Adrenal gland (tissue), 19 donors: Measurements from ENCODE around the gene MRAP2. TPM values are rescaled to one million over a fixed set of nuclear protein-coding genes. Genes with fewer than 3 reads are reported as not detected.

Experiments
- DNase-seq, 7 donors: peaks; one replicate each; pipeline ENCODE4 v3.0.0-alpha.2; 2019 to 2020
- H3K27ac ChIP-seq, 5 donors: fragments of 200-600 bp; sonication (generic) in 4 of 5; 1 replicate in 3 of 5; 2 replicates in 2 of 5; pipeline versions ENCODE4 v1.5.1 to v1.8.0; 2016 to 2020; ENCODE audit warnings: mild to moderate bottlenecking in 1 of 5
- H3K27me3 ChIP-seq: fragments of 200-600 bp; 2 replicates; pipeline ENCODE4 v1.8.0; 2021
- H3K36me3 ChIP-seq, 2 donors: fragments of 200-600 bp; replicated peaks in 1 of 2; 1 replicate in 1 of 2; 2 replicates in 1 of 2; pipeline versions ENCODE4 v1.5.1 to v1.8.0; 2018 to 2022
- H3K4me1 ChIP-seq, 2 donors: fragments of 200-600 bp; replicated peaks in 1 of 2; 1 replicate in 1 of 2; 2 replicates in 1 of 2; pipeline versions ENCODE4 v1.5.1 to v1.8.0; 2018 to 2021
- H3K4me3 ChIP-seq, 4 donors: fragments of 200-600 bp; sonication (generic) in 3 of 4; one replicate each; pipeline ENCODE4 v1.5.1; 2016 to 2018
- H3K9me3 ChIP-seq, 3 donors: fragments of 200-600 bp; sonication (generic) in 1 of 3; replicated peaks in 1 of 3; 1 replicate in 2 of 3; 2 replicates in 1 of 3; pipeline versions ENCODE4 v1.5.1 to v1.8.0; 2016 to 2021
- POLR2A ChIP-seq, 2 donors: fragments of 450-650 bp; IDR thresholded peaks; one replicate each; pipeline ENCODE4 v1.6.1; 2017; ENCODE audit warnings: antibody characterized with exemption in 2 of 2, mild to moderate bottlenecking in 2 of 2, moderate library complexity in 1 of 2
- WGBS, 4 donors: extraction: QIAGEN DNeasy Blood & Tissue Kit in 2 of 4; methylation state at CpG; one replicate each; pipeline versions ENCODE4 v1.1.5 to v1.1.7; 2013 to 2017; 5-methylcytosine and 5-hydroxymethylcytosine counted together
- intact Hi-C, 2 donors: fragments of 100-400 bp; cut with DNase I; formaldehyde crosslinking; loops; one replicate each; pipeline versions ENCODE4 v1.14.1 to v1.15.0; 2022 to 2023
- long read RNA-seq, 10 donors: library from polyadenylated mRNA in 3 of 10; unstranded in 2 of 10; stranded (forward) in 1 of 10; transcript quantifications; one replicate each; pipeline ENCODE4 v2.0.0 and lab custom pipeline, GENCODE V29; 2021 to 2026
- polyA plus RNA-seq, 3 donors: library from polyadenylated mRNA; stranded (reverse); fragments of 200-250 nt in 2 of 3; fragments of 350-450 nt in 1 of 3; fragmentation: Illumina TruSeq in 1 of 3; extraction: RNeasy Lipid Tissue Mini Kit (QIAGEN cat#74804) in 1 of 3; gene quantifications; one replicate each; pipeline ENCODE4 v1.2.3, GENCODE V29; 2013 to 2014
- total RNA-seq, 9 donors: library from RNA; depleted of rRNA in 4 of 9; stranded (reverse); fragments of >200 nt in 4 of 9; fragments of 120-200 nt in 1 of 9; fragmentation: NEBNext Ultra II Directional in 1 of 9; extraction: Animal tissue kit (Norgen Biotek cat#: 25700) in 1 of 9; gene quantifications; one replicate each; pipeline versions ENCODE4 v1.1.0 to v1.2.4, GENCODE V29; 2013 to 2023
- TF ChIP-seq, protein P1 (sequence below), 6 experiments: fragments of 450-650 bp in 4 of 6; fragments of 200-600 bp in 2 of 6; sonication (generic) in 1 of 6; IDR thresholded peaks; 1 replicate in 5 of 6; 2 replicates in 1 of 6; pipeline versions ENCODE4 v1.5.1 to v1.8.0; 2016 to 2021; ENCODE audit warnings: antibody characterized with exemption in 6 of 6, mild to moderate bottlenecking in 2 of 6, moderate library complexity in 1 of 6
- donor health status: healthy with polysubstance abuse.
- donor health status: Bipolar disorder and iron deficiency.
- donor health status: DM: yes; HTN: yes; CAD: no.
- donor health status: DM: no; HTN: no; CAD: no.
- donor health status: DM: no; HTN: no; CAD: no.
- donor health status: DM: yes; HTN: yes; CAD: no.

Gene MRAP2
- total RNA-seq = 1 to 10 TPM in 7 of 9 donors, under 1 TPM in 2; 0.36 to 6.3 (median 1.8) TPM
- polyA plus RNA-seq = 1 to 10 TPM; 3.0 to 9.5 (median 4.7) TPM
- long read RNA-seq, donor 1 = 0 reads
- long read RNA-seq, donor 2 = 0 reads
- long read RNA-seq, donor 3, partial matches to known transcripts = 0 of 1 reads
- long read RNA-seq, donor 3, other reads (novel, unspliced or antisense) = 0 of 1 reads
- long read RNA-seq, donor 4 = 0 reads
- long read RNA-seq, donor 5, partial matches to known transcripts = 0 of 3 reads
- long read RNA-seq, donor 5, other reads (novel, unspliced or antisense) = 1 of 3 reads
- long read RNA-seq, donor 6, partial matches to known transcripts = 0 of 3 reads
- long read RNA-seq, donor 6, other reads (novel, unspliced or antisense) = 1 of 3 reads
- long read RNA-seq, donor 7 = 0 reads
- long read RNA-seq, donor 8 = 0 reads
- long read RNA-seq, donor 9 = 0 reads
- long read RNA-seq, donor 10 = 0 reads

GRCh38 chr6:84033523-84034451 is at the start of gene MRAP2:
Gene MRAP2, plus strand, starts transcription at chr6:84033772. Its CDS starts 21,547 bp downstream, at chr6:84055319.
- H3K4me3 ChIP-seq = peak within 1 kb of the TSS in 2 of 4 donors; percentile 28 to 74
- H3K9me3 ChIP-seq = no peaks in the 10 kb centered on the region
- intact Hi-C loops = no loop called here
- no peak within 1 kb of the TSS for H3K27ac ChIP-seq
- no peaks in the 10 kb centered on the region for H3K4me1 ChIP-seq
- 0 to 2% (median 1%) methylated on average over 15 to 78 of the region's 78 CpGs for WGBS, 4 donors
- peak in 3 of 7 donors; percentile 2 to 34 (median 12) for DNase-seq
- TF ChIP-seq, protein P1, sequence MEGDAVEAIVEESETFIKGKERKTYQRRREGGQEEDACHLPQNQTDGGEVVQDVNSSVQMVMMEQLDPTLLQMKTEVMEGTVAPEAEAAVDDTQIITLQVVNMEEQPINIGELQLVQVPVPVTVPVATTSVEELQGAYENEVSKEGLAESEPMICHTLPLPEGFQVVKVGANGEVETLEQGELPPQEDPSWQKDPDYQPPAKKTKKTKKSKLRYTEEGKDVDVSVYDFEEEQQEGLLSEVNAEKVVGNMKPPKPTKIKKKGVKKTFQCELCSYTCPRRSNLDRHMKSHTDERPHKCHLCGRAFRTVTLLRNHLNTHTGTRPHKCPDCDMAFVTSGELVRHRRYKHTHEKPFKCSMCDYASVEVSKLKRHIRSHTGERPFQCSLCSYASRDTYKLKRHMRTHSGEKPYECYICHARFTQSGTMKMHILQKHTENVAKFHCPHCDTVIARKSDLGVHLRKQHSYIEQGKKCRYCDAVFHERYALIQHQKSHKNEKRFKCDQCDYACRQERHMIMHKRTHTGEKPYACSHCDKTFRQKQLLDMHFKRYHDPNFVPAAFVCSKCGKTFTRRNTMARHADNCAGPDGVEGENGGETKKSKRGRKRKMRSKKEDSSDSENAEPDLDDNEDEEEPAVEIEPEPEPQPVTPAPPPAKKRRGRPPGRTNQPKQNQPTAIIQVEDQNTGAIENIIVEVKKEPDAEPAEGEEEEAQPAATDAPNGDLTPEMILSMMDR (IDR thresholded peaks at IDR 0.05) = no peak
- TF ChIP-seq POLR2A (IDR thresholded peaks at IDR 0.05) = no peak
- no peaks in the 10 kb centered on the region for H3K36me3 ChIP-seq
- H3K27me3 ChIP-seq = peaks cover 5% of the 10 kb centered on the region

GRCh38 chr6:83984411-83984810 is 49.2 kb upstream of the MRAP2 start:
- H3K4me1 ChIP-seq = no peaks in the 10 kb centered on the region
- H3K9me3 ChIP-seq = no peaks in the 10 kb centered on the region
- intact Hi-C loops = no loop called here
- DNase-seq = no peak
- no peak overlapping the region for H3K27ac ChIP-seq
- H3K27me3 ChIP-seq = no peaks in the 10 kb centered on the region
- no peak for TF ChIP-seq POLR2A (IDR thresholded peaks at IDR 0.05)
- TF ChIP-seq, protein P1 (IDR thresholded peaks at IDR 0.05) = no peak
- H3K36me3 ChIP-seq = no peaks in the 10 kb centered on the region
- WGBS, 4 donors = 95 to 100% (median 98%) methylated on average over 1 of the region's 1 CpG
- no peak overlapping the region for H3K4me3 ChIP-seq

- H3K27me3 ChIP-seq = no peaks in the 10 kb centered on the region
- no peaks in the 10 kb centered on the region for H3K36me3 ChIP-seq
- no peaks in the 10 kb centered on the region for H3K4me1 ChIP-seq
- intact Hi-C loops = no loop called here
- H3K27ac ChIP-seq = no peak overlapping the region
- DNase-seq = no peak
- WGBS, 4 donors = 68 to 88% (median 71%) methylated on average over 1 of the region's 1 CpG
- TF ChIP-seq, protein P1 (IDR thresholded peaks at IDR 0.05) = no peak
- TF ChIP-seq POLR2A (IDR thresholded peaks at IDR 0.05) = no peak
- no peaks in the 10 kb centered on the region for H3K9me3 ChIP-seq
- H3K4me3 ChIP-seq = no peak overlapping the region
Observed at GRCh38 chr6:83985308-83985713, 48.3 kb upstream of the MRAP2 start.

- no peak overlapping the region for H3K27ac ChIP-seq
- intact Hi-C loops = no loop called here
- DNase-seq = no peak
- TF ChIP-seq, protein P1 (IDR thresholded peaks at IDR 0.05) = no peak
- no peak for TF ChIP-seq POLR2A (IDR thresholded peaks at IDR 0.05)
- H3K36me3 ChIP-seq = no peaks in the 10 kb centered on the region
- no peaks in the 10 kb centered on the region for H3K27me3 ChIP-seq
- no peaks in the 10 kb centered on the region for H3K4me1 ChIP-seq
- H3K4me3 ChIP-seq = no peak overlapping the region
- H3K9me3 ChIP-seq = no peaks in the 10 kb centered on the region
Observed at GRCh38 chr6:83985715-83986114, 47.9 kb upstream of the MRAP2 start.
